ENCODE measurements around the gene CCDC47.

The CCDC47 gene

GRCh38 chr17:63703029-63703428, 70.4 kb downstream of the CCDC47 start:
- TF ChIP-seq ZNF335 (tag by site-specific recombination; conservative IDR thresholded peaks at IDR 0.05) (no peak), ZNF837 (tag by site-specific recombination; IDR thresholded peaks at IDR 0.05) (no peak), ZNF394 (tag by site-specific recombination; IDR thresholded peaks at IDR 0.05; ENCODE audit: borderline replicate concordance) (no peak), ZNF416 (tag by site-specific recombination; IDR thresholded peaks at IDR 0.05) (no peak), ZNF629 (tag by site-specific recombination; IDR thresholded peaks at IDR 0.05) (no peak), ZNF530 (tag by site-specific recombination; IDR thresholded peaks at IDR 0.05; ENCODE audit: low read depth) (no peak)
- TF ChIP-seq, protein P1, sequence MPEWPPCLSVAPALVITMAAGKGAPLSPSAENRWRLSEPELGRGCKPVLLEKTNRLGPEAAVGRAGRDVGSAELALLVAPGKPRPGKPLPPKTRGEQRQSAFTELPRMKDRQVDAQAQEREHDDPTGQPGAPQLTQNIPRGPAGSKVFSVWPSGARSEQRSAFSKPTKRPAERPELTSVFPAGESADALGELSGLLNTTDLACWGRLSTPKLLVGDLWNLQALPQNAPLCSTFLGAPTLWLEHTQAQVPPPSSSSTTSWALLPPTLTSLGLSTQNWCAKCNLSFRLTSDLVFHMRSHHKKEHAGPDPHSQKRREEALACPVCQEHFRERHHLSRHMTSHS (tag by site-specific recombination; IDR thresholded peaks at IDR 0.05): no peak
- TF ChIP-seq, protein P2, sequence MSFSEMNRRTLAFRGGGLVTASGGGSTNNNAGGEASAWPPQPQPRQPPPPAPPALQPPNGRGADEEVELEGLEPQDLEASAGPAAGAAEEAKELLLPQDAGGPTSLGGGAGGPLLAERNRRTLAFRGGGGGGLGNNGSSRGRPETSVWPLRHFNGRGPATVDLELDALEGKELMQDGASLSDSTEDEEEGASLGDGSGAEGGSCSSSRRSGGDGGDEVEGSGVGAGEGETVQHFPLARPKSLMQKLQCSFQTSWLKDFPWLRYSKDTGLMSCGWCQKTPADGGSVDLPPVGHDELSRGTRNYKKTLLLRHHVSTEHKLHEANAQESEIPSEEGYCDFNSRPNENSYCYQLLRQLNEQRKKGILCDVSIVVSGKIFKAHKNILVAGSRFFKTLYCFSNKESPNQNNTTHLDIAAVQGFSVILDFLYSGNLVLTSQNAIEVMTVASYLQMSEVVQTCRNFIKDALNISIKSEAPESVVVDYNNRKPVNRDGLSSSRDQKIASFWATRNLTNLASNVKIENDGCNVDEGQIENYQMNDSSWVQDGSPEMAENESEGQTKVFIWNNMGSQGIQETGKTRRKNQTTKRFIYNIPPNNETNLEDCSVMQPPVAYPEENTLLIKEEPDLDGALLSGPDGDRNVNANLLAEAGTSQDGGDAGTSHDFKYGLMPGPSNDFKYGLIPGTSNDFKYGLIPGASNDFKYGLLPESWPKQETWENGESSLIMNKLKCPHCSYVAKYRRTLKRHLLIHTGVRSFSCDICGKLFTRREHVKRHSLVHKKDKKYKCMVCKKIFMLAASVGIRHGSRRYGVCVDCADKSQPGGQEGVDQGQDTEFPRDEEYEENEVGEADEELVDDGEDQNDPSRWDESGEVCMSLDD (tag by site-specific recombination; IDR thresholded peaks at IDR 0.05): no peak
- Histone ChIP-seq H3K27ac (ENCODE audit: extremely low read depth, low read depth, low read length) (no peak overlapping the region), H3K4me3 (ENCODE audit: low read depth, low read length) (no peak overlapping the region), H3K9me3 (ENCODE audit: control insufficient read depth, insufficient read depth, low read depth, low read length) (no peaks in the 10 kb centered on the region), H3K4me1 (ENCODE audit: control insufficient read depth, insufficient read depth, low read length) (peaks cover 3% of the 10 kb centered on the region; the same call in 1 of the 2 replicates), H3K36me3 (ENCODE audit: control insufficient read depth in 2 of 2, insufficient read depth in 1 of 2, low read length in 2 of 2) (peaks cover 0 to 55% of the 10 kb centered on the region in 2 experiments; a peak in 2 of 3 replicates)
- ChIA-PET POLR2A (interaction anchor here (0.6 to 1.4 kb wide), 2 partner anchors 39 to 47 kb away, joined by 3 to 4 read pairs; no protein-coding TSS in a partner anchor), CTCF (interaction anchor here (0.6 kb wide), 1 partner anchor 11 kb away, joined by 5 read pairs; no protein-coding TSS in a partner anchor)

- no peak overlapping the region for H3K4me3 ChIP-seq (ENCODE audit: low read depth, low read length)
- ChIA-PET CTCF (interaction anchor here (0.6 kb wide), 1 partner anchor 273 kb away, joined by 3 read pairs; no protein-coding TSS in a partner anchor), POLR2A (interaction anchor here (1.4 kb wide), 1 partner anchor 40 kb away, joined by 4 read pairs; no protein-coding TSS in a partner anchor)
- peaks cover 3% of the 10 kb centered on the region; the same call in 1 of the 2 replicates for H3K4me1 ChIP-seq (ENCODE audit: control insufficient read depth, insufficient read depth, low read length)
- TF ChIP-seq ZNF473 (tag by site-specific recombination; IDR thresholded peaks at IDR 0.05): no peak
- TF ChIP-seq ZNF785 (tag by site-specific recombination; IDR thresholded peaks at IDR 0.05): no peak
- no peak for TF ChIP-seq ZNF433 (tag by site-specific recombination; IDR thresholded peaks at IDR 0.05; ENCODE audit: low read depth)
- no peak for TF ChIP-seq ZNF580 (tag by site-specific recombination; IDR thresholded peaks at IDR 0.05)
- TF ChIP-seq ZNF658 (tag by site-specific recombination; IDR thresholded peaks at IDR 0.05): no peak
- no peak for TF ChIP-seq ZSCAN4 (tag by site-specific recombination; IDR thresholded peaks at IDR 0.05)
- no peak for TF ChIP-seq SCRT1 (tag by site-specific recombination; IDR thresholded peaks at IDR 0.05; ENCODE audit: borderline replicate concordance)
- no peak for TF ChIP-seq ZNF114 (tag by site-specific recombination; IDR thresholded peaks at IDR 0.05)
- TF ChIP-seq ZFP41 (tag by site-specific recombination; IDR thresholded peaks at IDR 0.05; ENCODE audit: borderline replicate concordance): no peak
- no peak for TF ChIP-seq ZNF670 (tag by site-specific recombination; IDR thresholded peaks at IDR 0.05; ENCODE audit: low read depth)
- TF ChIP-seq, protein P3, sequence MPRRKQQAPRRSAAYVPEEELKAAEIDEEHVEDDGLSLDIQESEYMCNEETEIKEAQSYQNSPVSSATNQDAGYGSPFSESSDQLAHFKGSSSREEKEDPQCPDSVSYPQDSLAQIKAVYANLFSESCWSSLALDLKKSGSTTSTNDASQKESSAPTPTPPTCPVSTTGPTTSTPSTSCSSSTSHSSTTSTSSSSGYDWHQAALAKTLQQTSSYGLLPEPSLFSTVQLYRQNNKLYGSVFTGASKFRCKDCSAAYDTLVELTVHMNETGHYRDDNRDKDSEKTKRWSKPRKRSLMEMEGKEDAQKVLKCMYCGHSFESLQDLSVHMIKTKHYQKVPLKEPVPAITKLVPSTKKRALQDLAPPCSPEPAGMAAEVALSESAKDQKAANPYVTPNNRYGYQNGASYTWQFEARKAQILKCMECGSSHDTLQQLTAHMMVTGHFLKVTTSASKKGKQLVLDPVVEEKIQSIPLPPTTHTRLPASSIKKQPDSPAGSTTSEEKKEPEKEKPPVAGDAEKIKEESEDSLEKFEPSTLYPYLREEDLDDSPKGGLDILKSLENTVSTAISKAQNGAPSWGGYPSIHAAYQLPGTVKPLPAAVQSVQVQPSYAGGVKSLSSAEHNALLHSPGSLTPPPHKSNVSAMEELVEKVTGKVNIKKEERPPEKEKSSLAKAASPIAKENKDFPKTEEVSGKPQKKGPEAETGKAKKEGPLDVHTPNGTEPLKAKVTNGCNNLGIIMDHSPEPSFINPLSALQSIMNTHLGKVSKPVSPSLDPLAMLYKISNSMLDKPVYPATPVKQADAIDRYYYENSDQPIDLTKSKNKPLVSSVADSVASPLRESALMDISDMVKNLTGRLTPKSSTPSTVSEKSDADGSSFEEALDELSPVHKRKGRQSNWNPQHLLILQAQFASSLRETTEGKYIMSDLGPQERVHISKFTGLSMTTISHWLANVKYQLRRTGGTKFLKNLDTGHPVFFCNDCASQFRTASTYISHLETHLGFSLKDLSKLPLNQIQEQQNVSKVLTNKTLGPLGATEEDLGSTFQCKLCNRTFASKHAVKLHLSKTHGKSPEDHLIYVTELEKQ (tag by site-specific recombination; IDR thresholded peaks at IDR 0.05; ENCODE audit: borderline replicate concordance): no peak
- no peaks in the 10 kb centered on the region for H3K9me3 ChIP-seq (ENCODE audit: control insufficient read depth, insufficient read depth, low read depth, low read length)
- no peak overlapping the region for H3K27ac ChIP-seq (ENCODE audit: extremely low read depth, low read depth, low read length)
- peaks cover 0 to 58% of the 10 kb centered on the region in 2 experiments; a peak in 2 of 3 replicates for H3K36me3 ChIP-seq (ENCODE audit: control insufficient read depth in 2 of 2, insufficient read depth in 1 of 2, low read length in 2 of 2)
Observed at GRCh38 chr17:63702721-63703015, 70.7 kb downstream of the CCDC47 start.
